ENCODE data around the gene LRRC43.
"Not testable (repeated sequence)": the region's sequence is repeated elsewhere in the genome, so short reads cannot be mapped to it uniquely, and the experiment has no call there.

LRRC43 gene

DNA sequence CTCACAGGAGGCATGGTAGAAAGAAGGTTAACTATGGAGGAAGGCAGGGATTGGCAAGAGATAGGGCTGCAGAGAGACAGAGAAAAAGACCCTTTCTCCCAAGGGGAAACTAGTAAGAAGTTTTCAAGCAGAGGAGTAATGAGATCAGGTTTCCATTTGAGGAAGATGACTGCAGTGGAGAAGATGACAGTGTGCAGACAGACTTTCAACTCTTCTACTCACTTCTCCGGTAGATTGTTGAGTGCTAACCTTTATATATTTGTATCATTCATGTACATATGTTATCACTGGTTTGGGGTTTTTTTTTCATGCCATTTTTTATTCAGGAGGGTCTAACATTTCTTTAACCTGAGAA is 14.7 kb downstream of the LRRC43 start:
- no peak for DNase-seq

DNA sequence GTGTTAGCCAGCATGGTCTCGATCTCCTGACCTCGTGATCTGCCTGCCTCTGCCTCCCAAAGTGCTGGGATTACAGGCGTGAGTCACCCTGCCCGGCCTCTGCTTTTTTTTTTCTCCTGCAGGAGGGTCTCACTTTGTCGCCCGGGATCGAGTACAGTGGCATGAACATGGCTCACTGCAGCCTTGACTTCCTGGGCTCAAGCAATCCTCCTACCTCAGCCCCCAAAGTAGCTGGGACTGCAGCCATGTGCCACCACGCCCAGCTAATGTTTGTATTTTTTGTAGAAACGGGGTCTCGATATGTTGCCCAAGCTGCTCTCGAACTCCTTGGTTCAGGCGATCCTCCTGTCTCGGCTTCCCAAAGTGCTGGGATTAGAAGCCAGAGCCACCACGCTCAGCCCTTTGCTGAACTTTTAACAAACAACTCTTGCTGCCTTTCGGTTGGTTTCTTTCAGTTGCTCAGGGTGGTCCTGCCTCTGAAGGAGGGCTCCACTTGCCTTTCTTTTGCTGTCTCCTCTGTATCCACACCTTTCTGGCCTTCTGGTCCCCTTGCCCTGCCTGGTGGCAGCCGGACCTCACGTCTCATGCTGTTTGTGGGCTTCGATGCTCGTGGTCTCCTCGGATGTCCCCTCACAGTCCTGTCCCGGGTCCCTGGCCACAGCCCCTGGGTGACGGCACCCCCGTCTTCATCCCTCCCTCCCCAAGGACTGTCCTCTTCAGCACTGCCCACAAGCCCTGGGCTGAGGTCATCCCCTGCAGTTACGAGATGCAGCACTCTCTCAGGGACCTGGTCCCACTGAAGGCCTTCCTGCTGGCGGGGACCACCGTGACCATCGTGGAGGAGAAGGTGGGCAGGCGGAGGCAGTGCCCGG is 16.8 kb downstream of the LRRC43 start:
- no peak for DNase-seq

DNA sequence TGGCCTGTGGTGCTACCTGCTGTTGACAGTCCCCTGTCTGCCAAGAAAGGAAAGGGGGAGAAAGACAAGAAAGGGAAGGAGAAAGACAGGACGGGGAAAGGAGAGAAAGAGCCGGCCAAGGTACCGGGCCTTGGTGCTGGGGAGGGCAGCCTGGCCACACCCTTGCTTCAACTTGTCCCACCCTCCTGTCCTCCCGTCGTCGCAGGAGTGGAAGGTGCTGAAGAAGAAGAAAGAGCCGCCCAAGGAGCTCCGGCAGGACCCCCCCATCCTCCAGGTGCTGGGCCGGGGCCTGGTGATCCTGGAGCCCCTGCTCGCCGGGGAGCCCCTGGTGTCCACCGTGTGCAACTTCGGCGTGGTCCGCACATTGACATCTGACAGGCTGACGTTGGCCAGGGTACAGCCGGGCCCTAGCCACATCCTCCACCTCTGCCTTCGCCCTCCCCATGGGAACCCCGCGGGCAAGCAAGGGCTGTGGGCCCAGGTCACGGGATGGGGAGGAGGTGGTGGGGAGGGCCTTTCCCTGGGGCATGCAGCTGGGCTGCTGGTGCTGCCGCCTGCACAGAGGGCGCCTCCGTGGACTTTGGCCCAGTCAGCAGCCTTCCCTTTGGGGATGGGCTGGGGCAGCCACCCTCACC is 17.7 kb downstream of the LRRC43 start:
- DNase-seq = no peak

DNA sequence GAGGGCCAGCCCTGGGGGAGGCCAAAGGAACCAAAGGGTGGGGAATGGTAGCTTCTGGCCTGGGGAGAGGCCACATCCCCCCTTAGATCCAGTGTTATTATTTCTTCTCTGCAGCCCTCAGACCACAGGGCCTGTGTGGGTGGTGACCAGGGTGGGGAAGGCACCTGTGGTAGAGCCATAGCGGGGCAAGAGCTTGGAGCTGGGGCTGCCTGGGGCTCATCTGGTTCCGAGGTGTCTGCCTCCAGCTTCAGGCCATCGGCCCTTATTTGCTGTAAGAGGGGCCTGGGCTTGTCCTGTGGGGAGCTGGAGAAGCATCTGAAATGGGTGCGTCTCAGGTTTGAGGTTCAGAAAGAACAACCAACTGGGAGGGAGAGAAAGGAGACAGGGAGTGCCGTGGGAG is 18.5 kb downstream of the LRRC43 start:
- DNase-seq = no peak

DNA sequence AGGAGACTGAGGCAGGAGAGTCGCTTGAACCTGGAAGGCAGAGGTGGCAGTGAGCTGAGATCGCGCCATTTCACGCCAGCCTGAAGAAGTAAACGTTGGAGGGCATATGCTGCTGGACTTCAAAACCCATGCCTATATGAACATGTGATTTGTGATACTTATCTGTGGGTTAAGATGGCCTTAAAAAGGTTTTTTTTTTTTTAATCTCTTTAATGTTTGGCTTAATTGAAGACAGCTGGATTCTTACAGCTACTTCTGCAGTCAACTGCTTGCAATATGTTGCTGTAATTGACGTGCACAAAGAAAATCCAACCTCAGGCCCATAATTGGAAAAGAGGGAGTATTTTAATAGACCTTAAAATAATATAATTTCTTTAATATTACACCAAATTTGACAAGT is 19.1 kb downstream of the LRRC43 start:
- DNase-seq = no peak

DNA sequence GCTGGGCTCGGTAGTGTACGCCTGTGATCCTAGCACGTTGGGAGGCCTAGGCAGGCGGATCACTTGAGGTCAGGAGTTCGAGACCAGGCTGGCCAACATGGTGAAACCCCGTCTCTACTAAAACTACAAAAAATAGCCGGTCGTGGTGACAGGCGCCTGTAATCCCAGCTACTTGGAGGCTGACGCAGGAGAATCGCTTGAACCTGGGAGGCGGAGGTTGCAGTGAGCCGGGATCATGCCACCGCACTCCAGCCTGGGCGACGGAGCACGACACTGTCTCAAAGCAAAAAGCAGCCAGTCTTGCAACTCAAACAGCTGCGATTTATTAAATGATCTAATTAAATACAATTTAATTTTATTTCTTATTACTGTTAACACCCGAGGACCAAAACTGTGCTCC is 19.9 kb downstream of the LRRC43 start:
- DNase-seq = not testable (repeated sequence)

DNA sequence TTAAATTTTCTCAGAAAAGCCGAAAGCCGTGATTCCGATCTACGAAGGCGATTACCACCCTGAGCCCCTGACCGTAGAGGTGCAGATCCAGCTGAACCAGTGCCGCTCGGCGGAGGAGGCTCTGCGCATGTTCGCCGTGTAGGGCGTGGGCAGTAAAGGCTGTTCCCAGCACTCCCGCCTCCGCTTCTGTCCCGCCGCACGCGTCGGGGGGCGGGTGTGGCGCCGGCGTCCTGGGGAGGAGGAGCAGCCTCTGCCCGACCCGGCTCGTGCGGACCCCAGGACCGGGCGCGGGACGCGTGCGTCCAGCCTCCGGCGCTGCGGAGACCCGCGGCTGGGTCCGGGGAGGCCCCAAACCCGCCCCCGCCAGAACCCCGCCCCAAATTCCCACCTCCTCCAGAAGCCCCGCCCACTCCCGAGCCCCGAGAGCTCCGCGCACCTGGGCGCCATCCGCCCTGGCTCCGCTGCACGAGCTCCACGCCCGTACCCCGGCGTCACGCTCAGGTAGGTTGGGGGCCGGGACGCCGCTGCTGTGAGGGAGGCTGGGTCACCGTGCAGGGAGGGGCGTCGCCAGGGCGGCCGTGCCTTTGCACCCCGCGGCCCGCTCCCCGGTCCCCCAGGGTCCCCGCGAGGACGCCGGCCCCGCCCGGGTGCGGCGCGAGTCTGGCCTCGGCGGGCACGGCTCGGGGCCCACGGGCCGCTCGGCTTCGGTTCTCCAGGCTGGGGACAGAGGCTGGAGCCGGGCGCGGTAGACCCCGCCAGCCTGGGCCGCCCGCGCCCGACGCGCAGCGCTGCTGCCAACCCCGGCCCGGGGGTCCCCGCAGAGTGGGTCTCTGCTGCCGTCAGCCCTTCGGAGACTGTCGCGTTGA is 20.6 kb downstream of the LRRC43 start, which contains the start of gene B3GNT4:
Gene B3GNT4, plus strand, starts transcription at position 409 of the 866 bp plus-strand sequence. CDS start 910 bp downstream, outside the sequence.
- no peak for DNase-seq

DNA sequence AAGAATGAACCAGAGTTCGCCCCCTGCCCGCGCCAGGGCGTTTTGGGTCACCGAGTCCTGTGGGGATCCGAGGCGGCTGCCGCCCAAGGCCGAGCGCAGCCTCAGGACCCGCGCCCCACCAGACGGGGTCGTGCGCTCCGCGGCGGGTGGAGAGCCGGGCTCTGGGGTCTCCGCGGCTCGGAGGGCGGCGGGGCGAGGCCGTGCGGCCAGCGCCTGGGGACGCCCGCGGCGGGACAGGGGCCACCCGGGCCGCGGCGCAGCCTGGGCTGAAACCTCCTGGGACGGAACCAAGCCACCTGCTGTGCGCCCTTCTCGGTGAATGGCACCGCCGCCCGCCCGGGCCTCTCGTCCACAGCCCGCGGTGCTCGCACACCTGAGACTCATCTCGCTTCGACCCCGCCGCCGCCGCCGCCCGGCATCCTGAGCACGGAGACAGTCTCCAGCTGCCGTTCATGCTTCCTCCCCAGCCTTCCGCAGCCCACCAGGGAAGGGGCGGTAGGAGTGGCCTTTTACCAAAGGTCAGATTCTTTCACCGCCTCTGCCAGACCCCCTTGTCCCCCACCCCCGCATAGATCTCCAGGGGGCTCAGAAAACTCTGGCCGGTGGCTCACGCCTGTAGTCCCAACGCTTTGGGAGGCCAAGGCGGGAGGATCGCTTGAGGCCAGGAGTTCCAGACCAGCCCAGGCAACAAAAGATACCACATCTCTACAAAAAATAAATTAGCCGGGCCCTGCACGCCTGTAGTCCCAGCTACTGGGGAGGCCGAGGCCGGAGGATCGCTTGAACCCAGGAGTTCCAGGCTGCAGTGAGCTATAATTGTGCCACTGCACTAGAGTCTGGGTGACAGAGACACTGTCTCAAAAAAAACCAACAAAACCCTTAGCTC is 21.5 kb downstream of the LRRC43 start:
- no peak for DNase-seq

DNA sequence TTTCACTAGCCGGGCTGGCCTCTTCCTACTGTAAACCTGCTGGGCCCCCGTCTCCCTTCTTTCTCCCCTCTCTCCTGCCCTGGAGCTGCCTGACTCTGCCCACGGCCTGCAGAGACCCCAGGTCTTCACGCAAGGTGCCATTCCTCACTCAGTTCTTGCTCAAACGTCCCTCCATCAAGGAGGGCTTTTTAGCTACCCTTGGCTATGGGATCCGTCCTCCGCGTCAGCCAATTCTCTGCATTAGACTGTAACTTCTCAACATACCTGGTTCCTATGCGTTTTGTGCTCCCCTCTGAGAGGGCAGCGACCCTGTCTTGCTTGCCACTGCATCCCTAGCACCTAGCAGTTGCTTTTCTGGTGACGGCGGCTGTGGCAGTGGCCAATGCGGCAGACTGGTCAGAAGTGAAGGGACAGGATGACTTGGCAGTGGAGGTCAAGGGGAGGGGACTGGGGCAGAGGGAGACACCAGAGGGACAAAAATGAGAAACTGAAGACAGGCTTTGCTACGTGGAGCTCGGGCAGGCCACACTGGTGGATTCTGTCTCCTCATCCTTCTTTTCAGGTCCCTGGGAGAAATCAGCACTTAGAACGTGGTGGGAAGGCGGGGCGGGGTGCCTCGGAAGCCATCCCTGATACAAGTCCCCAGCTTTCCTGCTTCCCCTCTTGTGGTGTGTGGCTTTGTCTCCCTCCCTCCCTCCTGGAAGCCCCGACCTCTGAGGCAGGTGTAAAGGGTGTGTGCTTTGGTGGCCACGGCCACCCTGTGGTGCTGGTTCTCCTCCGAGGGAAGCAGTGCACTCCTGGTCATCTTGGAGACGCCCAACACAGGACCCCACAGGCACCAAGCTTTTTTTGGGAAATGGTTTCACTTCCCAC is 22.4 kb downstream of the LRRC43 start:
- no peak for DNase-seq

DNA sequence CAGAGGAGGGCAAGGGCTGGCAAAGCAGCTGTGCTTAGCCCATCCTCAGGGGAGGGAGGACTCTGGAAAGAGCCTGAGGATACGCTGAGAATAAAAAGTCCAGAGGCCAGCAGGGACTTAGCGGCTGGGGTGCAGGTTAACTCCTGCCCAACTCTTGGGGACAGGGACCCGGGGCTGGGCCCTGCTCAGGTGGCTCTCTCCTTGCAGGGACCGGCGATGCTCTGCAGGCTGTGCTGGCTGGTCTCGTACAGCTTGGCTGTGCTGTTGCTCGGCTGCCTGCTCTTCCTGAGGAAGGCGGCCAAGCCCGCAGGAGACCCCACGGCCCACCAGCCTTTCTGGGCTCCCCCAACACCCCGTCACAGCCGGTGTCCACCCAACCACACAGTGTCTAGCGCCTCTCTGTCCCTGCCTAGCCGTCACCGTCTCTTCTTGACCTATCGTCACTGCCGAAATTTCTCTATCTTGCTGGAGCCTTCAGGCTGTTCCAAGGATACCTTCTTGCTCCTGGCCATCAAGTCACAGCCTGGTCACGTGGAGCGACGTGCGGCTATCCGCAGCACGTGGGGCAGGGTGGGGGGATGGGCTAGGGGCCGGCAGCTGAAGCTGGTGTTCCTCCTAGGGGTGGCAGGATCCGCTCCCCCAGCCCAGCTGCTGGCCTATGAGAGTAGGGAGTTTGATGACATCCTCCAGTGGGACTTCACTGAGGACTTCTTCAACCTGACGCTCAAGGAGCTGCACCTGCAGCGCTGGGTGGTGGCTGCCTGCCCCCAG is 23.4 kb downstream of the LRRC43 start:
- no peak for DNase-seq

DNA sequence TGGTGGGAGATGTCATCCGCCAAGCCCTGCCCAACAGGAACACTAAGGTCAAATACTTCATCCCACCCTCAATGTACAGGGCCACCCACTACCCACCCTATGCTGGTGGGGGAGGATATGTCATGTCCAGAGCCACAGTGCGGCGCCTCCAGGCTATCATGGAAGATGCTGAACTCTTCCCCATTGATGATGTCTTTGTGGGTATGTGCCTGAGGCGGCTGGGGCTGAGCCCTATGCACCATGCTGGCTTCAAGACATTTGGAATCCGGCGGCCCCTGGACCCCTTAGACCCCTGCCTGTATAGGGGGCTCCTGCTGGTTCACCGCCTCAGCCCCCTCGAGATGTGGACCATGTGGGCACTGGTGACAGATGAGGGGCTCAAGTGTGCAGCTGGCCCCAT is 24.1 kb downstream of the LRRC43 start:
- DNase-seq = no peak

DNA sequence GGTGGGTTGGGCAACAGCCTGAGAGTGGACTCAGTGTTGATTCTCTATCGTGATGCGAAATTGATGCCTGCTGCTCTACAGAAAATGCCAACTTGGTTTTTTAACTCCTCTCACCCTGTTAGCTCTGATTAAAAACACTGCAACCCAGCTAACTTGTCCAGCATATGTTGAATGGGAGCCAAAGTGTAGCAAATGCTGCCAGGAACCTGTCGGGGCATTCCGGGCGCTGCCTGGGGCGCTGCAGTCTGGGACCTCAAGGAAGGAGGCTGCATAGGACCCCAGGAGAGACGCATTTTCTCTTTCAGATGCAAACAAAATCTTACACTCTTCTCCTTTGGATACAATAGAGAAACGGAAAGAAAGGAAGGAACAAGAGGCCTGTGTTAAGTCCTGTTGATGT is 24.5 kb downstream of the LRRC43 start:
- DNase-seq = no peak

DNA sequence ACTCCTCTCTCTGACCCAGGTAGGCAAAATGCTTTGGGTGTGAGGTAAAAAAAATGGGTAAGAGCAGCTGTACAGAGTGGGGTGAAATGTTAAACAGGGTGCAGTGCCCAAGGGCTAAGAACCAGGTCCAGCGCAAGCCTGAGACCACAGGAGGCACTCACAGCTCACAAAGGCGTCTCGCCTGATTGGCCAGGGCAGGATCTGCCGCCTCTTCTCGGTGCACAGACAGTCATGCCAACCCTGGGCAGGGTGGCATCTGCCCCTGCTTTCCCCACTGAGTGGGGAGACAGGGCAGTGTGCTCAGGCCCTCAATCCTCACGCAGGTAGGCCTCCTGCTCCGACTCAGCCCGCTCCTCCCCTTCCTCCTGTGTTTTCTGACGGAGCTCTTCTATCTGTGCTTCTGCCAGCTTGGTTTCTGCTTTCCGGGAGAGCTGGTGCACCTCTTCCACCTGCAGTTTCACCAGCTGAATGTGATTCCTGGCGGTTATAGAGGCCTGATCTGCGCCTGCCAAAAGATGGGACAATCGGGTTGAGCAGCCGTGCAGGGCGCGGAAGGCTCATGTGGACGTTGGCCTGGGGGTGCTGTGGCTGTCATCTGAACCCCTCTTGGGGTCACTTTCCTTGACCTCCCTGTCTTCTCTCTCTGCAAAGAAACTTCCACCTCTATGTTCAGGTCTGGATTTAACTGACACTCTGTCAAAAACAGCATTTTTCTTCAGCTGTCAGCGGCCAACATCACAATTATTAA is 25.3 kb downstream of the LRRC43 start:
- DNase-seq = no peak

DNA sequence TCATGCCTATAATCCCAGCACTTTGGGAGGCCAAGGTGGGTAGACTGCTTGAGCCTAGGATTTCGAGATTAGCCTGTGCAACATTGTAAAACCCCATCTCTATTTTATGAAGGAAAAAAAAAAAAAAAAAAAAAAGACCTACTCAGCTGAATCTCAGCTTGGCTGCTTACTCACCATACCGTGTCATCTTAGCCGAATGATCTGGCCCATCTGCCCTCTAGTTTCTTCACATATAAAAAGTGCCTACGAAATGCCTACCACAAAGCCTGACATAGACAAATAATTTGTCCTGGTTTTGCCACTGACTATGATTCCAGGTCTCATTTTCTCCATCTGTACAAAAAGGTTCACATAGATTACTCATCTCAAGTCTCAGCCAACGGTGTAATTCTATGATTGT is 32.8 kb downstream of the LRRC43 start:
- no peak for DNase-seq

DNA sequence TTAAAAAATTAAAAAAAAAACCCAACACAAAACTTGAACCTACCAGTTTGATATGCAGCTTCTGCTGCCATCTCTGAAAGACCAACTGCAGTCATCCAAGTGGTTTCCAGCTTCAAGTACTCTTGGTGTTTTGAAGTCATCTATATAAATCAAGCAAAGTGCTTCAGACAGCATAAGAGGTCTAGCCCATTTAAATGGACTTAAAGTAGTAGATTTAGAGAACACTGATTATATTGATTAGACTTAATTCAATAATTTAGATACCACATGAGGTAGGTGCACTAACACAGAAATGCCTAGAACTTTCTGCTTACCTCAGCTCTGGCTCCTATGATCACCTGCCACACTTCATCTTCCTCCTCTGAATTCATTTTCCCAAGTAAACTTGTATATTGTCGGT is 33.5 kb downstream of the LRRC43 start:
- DNase-seq = no peak

DNA sequence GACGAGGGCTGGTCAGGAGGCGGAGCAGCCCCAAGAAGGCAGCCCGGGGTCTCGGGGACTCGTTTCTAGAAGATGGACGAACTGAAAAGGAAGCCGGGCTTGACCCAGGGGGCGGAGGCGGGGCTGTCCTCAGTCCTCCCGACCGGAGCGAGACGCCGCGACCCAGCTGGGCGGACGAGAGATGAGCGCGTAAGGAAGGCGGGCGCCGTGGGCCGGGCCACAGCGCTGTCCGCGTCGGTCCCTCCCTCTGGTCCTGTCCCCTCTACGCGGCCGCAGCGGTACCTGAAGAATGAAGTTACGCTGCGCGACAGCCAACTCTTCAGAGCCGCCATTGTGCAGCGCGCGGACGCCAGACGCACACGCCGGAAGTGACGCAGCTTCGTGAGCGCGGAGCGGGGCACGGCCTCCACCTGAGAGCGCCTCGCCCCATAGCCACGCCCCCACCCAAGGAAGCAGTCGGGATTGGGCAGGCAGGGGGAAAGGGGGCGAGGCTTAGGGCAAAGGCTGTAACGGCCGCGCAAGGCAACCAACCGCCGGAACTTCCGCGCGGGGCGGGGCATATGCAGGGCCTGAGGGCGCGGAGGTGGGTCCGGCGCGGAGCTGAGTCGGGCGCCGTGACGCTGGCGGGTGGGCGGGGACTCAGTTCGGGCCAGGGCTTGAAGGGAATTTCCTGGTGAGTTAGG is 42.9 kb downstream of the LRRC43 start, which contains the start of gene DIABLO:
Gene DIABLO, minus strand, starts transcription at position 370 of the 683 bp plus-strand sequence. Its CDS starts 38 bp downstream, at position 332.
- peak; percentile 87 for DNase-seq

DNA sequence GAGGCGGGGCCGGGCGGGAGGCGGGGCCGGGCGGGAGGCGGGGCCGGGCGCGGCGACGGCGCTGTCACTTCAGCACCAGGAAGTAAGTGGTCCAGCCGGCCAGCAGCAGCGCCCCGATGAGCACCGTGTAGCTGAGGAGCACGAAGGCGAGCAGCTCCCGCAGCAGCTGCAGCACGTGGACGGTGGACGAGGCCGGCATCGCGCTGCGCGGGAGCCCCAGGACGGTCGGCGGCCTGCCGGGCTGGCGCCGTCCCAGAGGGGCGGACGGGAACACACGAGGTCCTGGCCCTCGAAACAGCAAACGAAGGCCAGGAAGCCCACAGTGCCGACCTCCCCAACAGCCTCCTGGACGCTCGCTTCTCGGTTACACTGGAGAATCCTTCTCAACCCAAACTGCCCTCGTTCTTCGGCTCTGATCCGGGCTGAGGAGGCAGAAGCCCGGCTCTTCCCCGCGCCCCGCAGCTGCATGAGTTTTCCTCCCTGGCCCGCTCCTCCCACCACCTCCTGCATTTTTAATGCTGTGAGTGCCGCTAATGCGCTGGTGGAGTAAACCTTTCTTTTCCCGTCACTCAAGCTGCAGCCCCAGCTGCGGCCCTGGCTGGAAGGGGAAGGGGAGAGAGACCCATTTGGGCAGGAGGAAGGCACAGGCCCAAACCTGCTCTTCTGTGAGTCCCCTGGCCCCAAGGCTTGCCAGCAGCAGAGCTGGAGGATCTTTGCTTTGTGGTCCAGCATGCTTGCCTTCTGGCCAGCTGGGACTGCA is 43.6 kb downstream of the LRRC43 start:
- DNase-seq = no peak

DNA sequence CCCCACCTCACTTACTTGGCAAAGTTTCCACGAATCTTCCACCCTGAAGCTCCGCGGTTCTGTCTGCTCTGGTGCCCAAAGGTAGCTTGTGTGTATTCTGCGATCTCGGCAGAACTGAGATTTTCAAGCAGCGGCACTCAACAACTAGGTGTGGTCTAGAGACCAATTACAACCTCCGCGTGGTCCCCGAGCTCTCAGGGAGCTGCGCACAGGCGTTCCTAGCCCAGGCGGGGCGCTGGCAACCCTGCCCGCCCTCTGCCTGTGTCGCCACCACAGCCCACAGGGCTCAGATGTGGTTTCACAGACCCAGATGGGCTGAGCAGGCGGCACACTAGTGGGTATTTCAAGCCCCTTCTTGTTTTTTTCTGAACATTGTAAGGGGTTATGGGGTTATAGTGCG is 44.4 kb downstream of the LRRC43 start:
- no peak for DNase-seq
